Fibroblast of upper back skin (primary cell): ENCODE data around the gene COL20A1.
A peak's percentile ranks its signal among the peaks of the same experiment; 100 is the strongest.

ENCODE experiments used
- DNase-seq: peaks from one replicate; pipeline ENCODE4 v3.0.0-alpha.2; 2013

Gene COL20A1

GRCh38 chr20:63261060-63261794 is 31.8 kb upstream of the COL20A1 start:
- DNase-seq, result no peak

- no peak for DNase-seq
Measured at GRCh38 chr20:63261795-63262528, 31.0 kb upstream of the COL20A1 start.

DNA sequence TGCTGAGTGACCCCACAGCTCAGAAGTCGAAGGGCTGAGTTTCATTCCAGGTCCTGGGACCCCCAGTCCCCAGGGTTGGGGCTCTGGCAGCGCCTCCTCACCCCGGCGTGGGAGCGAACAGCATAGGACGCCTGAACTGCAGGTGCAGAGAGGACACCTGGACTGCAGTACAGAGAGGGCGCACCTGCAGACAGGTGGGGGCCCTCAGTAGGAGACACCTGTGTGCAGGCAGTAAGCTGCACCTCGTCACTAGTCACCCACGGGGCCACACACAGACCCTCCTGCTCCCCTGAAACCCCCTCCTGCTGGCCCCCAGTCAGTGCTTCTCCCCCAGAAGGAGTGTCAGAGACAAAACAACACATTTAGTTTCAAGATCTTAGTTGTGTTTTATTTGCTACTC is 30.1 kb upstream of the COL20A1 start:
- no peak for DNase-seq

GRCh38 chr20:63264000-63264399 is 29.0 kb upstream of the COL20A1 start:
- DNase-seq, result no peak

DNA sequence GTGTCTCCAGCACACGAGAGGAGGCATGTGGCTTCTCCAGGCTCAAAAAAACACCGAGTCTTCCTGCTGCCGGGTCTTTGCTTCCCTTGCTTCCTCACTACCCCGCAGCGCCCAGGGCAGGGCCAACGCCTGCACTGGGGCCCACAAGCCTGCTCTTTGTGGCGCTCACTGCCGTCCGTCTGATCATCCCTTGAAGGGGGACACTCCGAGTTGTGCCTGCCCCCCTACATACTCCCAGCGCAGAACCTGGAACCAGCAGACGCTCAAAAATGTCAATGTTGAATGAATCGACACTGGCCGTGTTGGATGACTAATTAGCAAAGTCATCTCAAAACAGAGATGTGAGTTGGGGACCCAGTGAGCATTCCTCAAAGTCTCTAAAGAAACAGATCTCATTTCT is 28.5 kb upstream of the COL20A1 start:
- no peak for DNase-seq

- DNase-seq, result peak; percentile 56
Measured at GRCh38 chr20:63265891-63266515, 27.0 kb upstream of the COL20A1 start.

DNA sequence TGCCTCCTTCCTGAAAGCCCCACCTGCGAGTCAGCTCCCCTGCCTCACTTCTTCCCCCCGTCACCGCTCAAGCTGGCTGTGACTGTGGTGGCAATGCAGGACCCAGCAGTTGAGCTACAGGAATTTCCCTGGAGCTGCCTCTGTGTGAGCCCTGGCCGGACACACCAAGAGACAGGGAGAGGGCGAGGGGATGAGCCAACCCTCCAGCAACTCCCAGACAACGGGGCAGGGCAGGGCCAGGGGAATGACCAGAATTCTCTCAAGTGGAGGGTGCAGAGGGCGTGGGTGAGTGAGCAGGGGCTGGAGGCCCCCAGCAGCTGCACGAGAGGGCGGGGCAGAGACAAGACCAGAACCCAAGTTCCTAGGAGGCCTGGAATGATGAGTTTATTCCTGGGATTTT is 25.3 kb upstream of the COL20A1 start:
- no peak for DNase-seq

DNA sequence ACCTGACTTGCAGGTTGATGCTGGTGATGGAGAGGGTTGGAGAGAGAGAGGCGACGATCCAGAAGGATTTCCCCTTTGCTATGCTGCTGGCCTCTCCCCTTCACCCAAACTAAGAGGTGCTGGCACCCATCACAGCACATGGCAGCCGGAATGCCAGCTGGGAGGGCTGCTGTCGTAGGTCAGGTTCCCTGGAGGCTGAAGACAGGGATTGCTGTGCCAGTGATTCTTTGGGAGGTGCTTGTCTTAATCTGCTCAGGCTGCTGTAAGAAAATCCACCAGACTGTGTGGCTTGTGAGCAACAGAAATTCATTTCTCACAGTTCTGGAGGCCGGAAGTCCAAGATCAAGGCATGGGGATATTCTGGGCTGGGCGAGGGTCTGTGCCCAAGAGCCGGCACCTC is 24.7 kb upstream of the COL20A1 start:
- DNase-seq, result no peak

GRCh38 chr20:63268671-63269439 is 24.1 kb upstream of the COL20A1 start:
- DNase-seq, result no peak

GRCh38 chr20:63269724-63270123 is 23.3 kb upstream of the COL20A1 start:
- no peak for DNase-seq

- DNase-seq, result no peak
Measured at GRCh38 chr20:63270606-63271325, 22.2 kb upstream of the COL20A1 start.

GRCh38 chr20:63272105-63273058 is 20.6 kb upstream of the COL20A1 start, which contains the start of gene ARFGAP1:
Gene ARFGAP1 (plus strand): TSS chr20:63272813. CDS start chr20:63275581, 2,768 bp downstream.
- DNase-seq, result peak; percentile 85

DNA sequence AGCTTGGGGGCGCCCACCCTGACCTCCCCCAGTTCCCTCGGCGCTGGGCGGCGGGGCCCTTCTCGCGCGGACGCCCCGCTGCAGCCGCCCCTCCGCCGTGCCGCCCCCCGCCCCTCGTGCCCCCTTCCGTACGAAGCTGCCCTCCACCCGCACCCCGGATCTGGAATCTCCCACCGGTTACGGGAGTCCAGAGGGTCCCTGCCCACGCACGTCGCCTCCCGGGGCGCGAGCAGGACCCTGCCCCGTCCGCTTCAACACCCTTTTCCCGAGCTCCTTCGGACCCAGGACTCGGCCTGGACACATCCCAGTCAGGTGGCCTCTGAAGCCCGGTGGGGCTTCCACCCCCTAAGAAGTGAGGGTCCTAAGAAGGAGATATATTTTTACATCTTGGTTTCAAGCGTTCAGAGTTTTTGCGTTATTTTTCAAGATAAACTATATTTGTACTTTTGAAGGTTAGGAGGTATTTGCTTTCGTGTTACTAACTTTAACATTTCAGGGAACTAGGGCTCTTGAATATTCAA is 19.9 kb upstream of the COL20A1 start:
- no peak for DNase-seq

- peak; percentile 79 for DNase-seq
Measured at GRCh38 chr20:63273635-63274380, 19.2 kb upstream of the COL20A1 start.

DNA sequence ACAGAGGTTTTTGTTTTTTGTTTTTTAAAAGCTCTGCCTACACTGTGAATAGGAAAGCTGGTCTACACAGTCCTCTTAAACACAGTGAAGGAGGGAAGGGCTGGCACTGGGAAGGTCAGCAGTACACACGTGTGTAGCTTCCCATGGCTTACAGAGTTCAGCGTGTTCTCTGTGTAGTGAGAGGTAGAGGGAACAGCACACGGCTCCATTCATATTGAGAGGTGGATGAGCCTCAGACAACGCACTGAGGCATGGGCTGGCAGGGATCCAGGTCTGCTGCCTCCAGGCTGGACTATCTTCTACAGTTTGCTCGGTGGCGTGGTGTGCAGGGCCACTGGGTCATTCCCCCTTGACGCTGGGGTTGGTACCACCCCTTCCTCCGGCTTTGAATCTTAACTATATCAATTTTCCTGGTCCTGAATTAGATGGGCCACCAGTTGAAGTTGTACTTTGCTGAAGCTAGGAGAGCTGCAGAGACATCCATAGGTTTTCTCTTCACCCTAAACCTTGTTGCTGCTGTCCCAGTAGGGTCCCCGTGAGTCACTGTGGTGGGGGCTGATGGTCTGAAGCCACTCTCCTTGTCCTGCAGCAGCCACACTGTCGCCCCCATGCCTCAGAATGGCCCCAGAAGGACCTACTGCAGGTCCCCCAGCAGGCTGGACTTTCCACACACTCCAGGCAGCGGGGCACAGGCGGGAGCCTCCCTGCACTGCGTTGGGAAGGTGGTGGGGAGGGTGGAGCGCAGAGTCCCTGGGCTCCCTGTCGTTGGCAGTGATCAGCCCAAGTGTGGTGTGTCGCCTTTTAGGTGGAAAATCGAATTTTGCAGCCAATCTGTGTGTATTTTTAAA is 18.4 kb upstream of the COL20A1 start:
- no peak for DNase-seq

- DNase-seq, result no peak
Measured at GRCh38 chr20:63275825-63276224, 17.2 kb upstream of the COL20A1 start.

- DNase-seq, result no peak
Measured at GRCh38 chr20:63276956-63277355, 16.0 kb upstream of the COL20A1 start.

DNA sequence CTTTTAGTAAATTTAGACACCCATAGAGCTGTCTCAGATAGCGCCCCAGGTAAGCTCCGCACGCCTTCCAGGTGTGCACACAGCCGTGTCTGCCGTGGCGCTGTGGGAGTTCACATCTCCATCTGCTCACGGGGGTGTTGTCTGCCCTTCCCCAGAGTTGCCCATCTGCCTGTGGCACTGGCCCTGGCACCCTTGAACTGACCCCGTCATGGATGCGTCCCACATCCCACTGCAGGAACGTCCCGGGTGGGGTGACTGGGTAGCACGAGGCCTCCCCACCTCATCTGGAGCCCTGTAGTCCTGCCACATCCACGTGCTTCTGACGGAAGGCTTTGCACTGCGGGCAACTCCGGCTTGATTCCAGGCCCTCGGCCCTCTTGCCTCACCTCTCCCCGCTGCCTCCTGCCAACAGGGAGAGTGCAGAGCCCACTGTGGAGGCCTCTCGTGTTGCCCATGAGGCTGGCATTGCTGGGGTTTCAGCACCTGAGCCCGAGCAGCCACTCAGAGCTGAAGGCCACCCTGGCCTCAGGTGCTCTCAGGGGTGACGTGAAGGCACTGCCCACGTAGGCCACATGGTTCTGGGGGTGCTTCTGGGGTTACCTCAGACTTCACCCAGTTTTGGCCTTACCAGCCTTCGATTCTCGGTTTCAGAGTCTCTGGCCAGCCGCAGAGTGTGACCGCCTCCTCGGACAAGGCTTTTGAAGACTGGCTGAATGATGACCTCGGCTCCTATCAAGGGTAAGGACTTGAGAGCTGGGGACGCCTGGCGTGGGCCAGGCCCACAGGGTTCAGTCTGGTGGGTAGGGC is 15.3 kb upstream of the COL20A1 start:
- no peak for DNase-seq
